Stimulated activated CD4-positive, alpha-beta T cell treated with anti-CD3 and anti-CD28 coated beads, Interleukin-12 subunit alpha, Interleukin-12 subunit beta, amount 100 ng/mL, for 24 hours (primary cell): Measurements from ENCODE around the gene NEK1.

Experiments used
- DNase-seq, 2 experiments: peaks; one replicate each; pipeline ENCODE4 v3.0.0-alpha.2; 2020; ENCODE audit warnings: low read depth in 2 of 2

NEK1 gene

DNA sequence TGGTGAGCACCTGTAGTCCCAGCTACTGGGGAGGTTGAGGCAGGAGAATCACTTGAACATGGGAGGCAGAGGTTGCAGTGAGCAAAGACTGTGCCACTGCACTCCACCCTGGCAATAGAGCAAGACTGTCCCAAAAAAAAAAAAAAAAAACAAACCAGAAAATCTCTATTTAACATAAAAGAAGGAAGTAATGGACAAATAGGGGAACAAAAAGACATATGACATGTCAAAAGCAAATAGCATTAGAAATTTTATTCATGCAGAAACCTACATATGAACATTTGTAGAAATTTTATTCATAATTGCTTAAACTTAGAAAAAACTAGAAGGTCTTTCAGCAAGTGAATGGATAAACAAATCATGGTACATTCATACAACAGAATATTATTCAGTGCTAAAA, 244.6 kb downstream of the NEK1 start:
- no peak for DNase-seq

DNA sequence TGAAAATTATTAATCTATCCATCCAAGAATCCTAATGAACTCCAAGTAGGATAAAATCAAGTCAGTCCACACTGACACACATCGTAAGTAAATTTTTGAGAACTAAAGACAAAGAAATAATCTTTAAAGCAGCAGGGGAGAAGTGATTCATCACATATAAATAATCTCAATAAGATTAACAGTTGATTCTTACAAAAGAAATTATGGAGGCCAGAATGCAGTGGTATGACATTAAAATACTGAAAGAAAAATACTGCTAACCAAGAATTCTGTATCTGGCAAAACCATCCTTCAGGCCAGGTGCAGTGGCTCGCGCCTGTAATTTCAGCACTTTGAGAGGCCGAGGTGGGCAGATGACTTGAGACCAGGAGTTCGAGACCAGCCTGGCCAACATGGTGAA, 245.6 kb downstream of the NEK1 start:
- DNase-seq, result no peak

DNA sequence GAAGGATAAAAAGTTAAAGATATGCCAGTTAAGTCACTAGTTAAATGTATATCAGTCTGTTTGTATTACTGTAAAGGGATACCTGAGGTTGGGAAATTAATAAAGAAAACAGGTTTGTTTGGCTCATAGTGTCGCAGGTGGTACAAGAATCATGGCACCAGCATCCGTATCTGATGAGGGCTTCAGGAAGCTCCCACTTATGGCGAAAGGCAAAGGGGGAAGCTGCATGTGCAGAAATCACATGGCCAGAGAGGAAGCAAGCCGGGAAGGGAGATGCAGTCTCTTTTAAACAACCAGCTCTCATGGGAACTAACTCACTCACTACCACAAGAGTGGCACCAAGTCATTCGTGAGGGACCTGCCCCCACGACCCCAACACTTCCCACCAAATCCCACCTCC, 249.8 kb downstream of the NEK1 start:
- no peak for DNase-seq

DNA sequence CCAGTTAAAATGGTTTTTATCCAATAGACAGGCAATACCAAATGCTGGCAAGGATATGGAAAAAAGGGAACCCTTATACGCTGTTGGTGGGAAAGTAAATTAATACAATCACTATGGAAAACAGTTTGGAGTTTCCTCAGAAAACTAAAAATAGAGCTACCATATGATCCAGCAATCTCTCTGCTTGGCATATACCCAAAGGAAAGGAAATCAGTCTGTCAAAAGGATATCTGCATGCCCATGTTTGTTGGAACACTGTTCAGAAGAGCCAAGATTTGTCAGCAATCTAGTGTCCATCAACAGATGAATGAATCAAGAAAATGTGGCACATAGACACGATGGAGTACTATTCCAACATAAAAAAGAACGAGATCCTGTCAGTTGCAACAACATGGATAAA, 250.6 kb downstream of the NEK1 start:
- no peak for DNase-seq

DNA sequence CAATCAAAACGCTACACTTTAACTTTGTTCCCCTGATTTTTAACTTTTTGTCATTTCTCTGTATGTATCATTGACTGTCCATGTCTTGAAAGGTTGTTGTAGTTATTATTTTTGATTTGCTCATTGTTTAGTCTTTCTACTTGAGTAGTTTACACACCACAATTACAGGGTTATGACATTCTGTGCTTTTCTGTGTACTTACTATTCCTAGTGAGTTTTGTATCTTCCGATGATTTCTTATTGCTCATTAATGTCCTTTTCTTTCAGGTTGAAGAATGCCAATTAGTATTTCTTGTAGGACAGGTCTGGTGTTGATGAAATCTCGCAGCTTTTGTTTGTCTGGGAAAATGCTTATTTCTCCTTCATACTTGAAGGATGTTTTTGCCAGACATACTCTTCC, 252.4 kb downstream of the NEK1 start:
- DNase-seq, result no peak

DNA sequence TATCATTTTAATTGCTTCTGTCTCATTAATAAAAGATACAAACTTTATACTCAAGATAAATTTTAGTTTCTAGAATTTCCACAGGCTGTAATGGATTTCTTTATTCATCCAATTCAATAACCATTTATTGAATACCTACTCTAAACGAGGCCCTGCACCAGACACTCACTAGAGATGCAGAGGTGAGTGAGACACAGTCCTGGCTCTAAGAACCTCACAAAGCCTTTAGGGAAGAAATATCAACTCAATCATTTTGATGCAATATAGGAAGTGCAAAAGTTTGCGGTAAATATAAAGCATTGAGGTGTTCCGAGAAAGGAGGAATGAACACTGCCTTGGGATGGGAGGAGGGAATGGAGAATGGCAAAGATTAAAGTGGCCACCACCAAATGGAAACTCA, 260.0 kb downstream of the NEK1 start:
- DNase-seq, result no peak

DNA sequence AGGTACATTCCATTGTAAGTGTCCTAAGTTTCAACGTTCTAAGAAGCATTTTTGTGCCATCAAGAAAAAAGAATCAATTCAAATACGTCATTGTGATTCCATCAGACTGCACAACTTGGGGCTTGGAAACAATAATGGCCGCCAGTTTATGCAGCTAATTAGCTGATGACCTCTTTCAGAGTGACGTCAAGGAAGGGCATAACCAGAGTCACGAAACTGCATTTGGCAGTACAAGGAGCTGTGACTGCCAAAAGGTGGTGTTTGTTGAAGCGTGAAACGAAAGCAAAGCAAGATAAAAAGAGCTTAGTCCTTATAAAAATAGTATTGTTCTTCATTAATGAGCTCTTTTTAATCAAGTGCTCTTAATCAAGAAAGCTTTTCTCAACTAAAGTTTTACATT, 260.5 kb downstream of the NEK1 start:
- no peak for DNase-seq

DNA sequence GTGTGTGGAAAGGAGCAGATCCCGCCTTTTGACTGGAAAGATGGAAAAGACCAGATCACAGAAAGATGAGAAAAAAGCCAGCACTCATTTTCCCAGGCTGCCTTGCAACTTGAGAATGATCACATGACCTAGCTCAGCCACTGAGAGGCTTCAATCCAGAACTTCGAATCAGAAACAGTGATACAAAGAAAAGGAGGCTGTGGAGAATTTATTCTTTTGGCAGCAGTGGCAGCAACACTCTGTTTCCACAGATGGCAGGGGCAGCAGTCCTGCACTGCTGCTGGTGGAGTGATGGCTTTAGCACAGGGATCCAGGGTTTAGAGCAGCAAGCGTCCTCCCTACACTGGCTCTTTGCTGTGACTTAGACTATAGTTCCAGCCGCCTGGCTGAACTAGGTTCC, 263.8 kb downstream of the NEK1 start:
- DNase-seq, result no peak

DNA sequence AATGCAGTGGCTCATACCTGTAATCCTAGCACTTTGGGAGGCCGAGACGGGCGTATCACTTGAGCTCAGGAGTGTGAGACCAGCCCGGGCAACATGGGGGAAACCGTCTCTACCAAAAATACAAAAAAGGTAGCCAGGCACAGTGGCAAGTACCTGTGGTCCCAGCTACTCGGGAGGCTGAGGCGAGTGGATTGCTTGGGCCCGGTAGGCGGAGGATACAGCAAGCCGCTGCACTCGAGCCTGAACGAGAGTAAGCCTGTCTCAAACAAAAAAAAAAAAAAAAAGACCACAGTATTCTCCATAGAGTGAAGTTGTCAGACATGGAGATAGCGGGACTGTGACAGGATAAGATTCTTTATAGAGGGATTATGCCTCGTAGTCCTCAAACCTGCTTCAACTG, 265.5 kb downstream of the NEK1 start:
- no peak for DNase-seq

DNA sequence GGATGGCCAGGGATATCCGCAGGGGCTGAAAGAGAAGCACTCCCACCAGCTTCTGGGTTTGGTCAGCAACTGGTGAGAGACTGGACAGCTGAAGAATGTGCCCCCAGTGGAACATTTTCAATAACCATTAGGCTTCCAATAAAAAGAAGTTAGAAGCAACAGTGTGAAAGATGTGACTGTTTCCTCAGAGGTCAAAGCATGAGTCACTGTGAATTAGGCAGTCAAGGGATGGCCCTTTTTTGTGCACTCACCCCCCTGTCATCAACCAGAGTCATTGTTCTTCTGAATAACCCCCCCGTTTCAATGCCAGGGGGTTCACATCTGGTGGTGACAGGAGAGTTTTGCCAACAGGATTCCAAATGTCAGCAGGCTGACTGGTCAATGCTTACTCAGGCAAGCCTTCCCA, 267.1 kb downstream of the NEK1 start:
- no peak for DNase-seq
